Fibroblast of lung (primary cell): ENCODE measurements around the gene C17orf114.

Experiments used
- DNase-seq, 2 donors: peaks; one replicate each; pipeline versions ENCODE4 v3.0.0 to v3.0.0-alpha.2; 2010; ENCODE audit warnings: low read depth in 2 of 2
- H2AFZ ChIP-seq: 2 replicates; pipeline ENCODE4 v1.5.1; 2012; ENCODE audit warnings: low read length, control low read depth, inconsistent platforms
- H3K27ac ChIP-seq: 2 replicates; pipeline ENCODE4 v1.5.1; 2011; ENCODE audit warnings: low read length, control low read depth; ENCODE audit not compliant: insufficient read depth
- H3K27me3 ChIP-seq: 2 replicates; pipeline ENCODE4 v1.5.1; 2011; ENCODE audit warnings: mild to moderate bottlenecking, low read length; ENCODE audit not compliant: control insufficient read depth, insufficient read depth
- H3K36me3 ChIP-seq: 2 replicates; pipeline ENCODE4 v1.5.1; 2011; ENCODE audit warnings: low read length; ENCODE audit not compliant: control insufficient read depth, insufficient read depth
- H3K4me1 ChIP-seq: 2 replicates; pipeline ENCODE4 v1.5.1; 2011; ENCODE audit warnings: low read length; ENCODE audit not compliant: control insufficient read depth, insufficient read depth; ENCODE audit errors: extremely low read depth
- H3K4me2 ChIP-seq: 2 replicates; pipeline ENCODE4 v1.5.1; 2011; ENCODE audit warnings: low read length, control low read depth; ENCODE audit not compliant: insufficient read depth; ENCODE audit errors: extremely low read depth
- H3K4me3 ChIP-seq, 4 experiments: fragments of 200-600 bp in 1 of 4; sonication (generic) in 1 of 4; replicated peaks in 1 of 4; 2 replicates each; pipeline ENCODE4 v1.5.1; 2011 to 2016; ENCODE audit warnings: low read length in 4 of 4, low read depth in 3 of 4, mild to moderate bottlenecking in 3 of 4, control low read depth in 2 of 4, inconsistent platforms in 1 of 4, mixed read lengths in 1 of 4; ENCODE audit not compliant: insufficient read depth in 1 of 4; ENCODE audit errors: control extremely low read depth in 1 of 4
- H3K79me2 ChIP-seq: 2 replicates; pipeline ENCODE4 v1.5.1; 2012; ENCODE audit warnings: mild to moderate bottlenecking, low read length, inconsistent platforms; ENCODE audit not compliant: control insufficient read depth, insufficient read depth
- H3K9ac ChIP-seq: 2 replicates; pipeline ENCODE4 v1.5.1; 2011; ENCODE audit warnings: mild to moderate bottlenecking, low read length, control low read depth; ENCODE audit not compliant: insufficient read depth
- H3K9me3 ChIP-seq: 2 replicates; pipeline ENCODE4 v1.5.1; 2012; ENCODE audit warnings: low read depth, low read length; ENCODE audit not compliant: control insufficient read depth, insufficient read depth
- H4K20me1 ChIP-seq: 2 replicates; pipeline ENCODE4 v1.5.1; 2011; ENCODE audit warnings: low read length; ENCODE audit not compliant: control insufficient read depth, insufficient read depth; ENCODE audit errors: extremely low read depth
- EZH2 ChIP-seq: IDR thresholded peaks from 2 replicates; pipeline ENCODE4 v1.5.1; 2012; ENCODE audit warnings: low read length, control low read depth, mild to moderate bottlenecking; ENCODE audit errors: missing control alignments
- TF ChIP-seq, protein P1 (sequence below), 2 donors: IDR thresholded peaks in 1 of 2; conservative IDR thresholded peaks in 1 of 2; 1 replicate in 1 of 2; 2 replicates in 1 of 2; pipeline ENCODE4 v1.5.1; 2011 to 2012; ENCODE audit warnings: low read length in 2 of 2, control low read depth in 1 of 2, inconsistent platforms in 1 of 2, low read depth in 1 of 2, mild to moderate bottlenecking in 1 of 2

Gene C17orf114

GRCh38 chr17:4768298-4768697, 33.8 kb downstream of the C17orf114 start:
- Histone ChIP-seq H3K79me2 (no peaks in the 10 kb centered on the region), H3K9me3 (no peaks in the 10 kb centered on the region), H3K27ac (no peak overlapping the region), H3K4me1 (no peaks in the 10 kb centered on the region), H3K4me3 (no peak overlapping the region), H4K20me1 (no peaks in the 10 kb centered on the region), H3K9ac (no peak overlapping the region), H3K27me3 (peaks cover 6% of the 10 kb centered on the region), H3K36me3 (no peaks in the 10 kb centered on the region), H2AFZ (no peak overlapping the region), H3K4me2 (no peak overlapping the region)
- DNase-seq, result no peak
- TF ChIP-seq, protein P1, sequence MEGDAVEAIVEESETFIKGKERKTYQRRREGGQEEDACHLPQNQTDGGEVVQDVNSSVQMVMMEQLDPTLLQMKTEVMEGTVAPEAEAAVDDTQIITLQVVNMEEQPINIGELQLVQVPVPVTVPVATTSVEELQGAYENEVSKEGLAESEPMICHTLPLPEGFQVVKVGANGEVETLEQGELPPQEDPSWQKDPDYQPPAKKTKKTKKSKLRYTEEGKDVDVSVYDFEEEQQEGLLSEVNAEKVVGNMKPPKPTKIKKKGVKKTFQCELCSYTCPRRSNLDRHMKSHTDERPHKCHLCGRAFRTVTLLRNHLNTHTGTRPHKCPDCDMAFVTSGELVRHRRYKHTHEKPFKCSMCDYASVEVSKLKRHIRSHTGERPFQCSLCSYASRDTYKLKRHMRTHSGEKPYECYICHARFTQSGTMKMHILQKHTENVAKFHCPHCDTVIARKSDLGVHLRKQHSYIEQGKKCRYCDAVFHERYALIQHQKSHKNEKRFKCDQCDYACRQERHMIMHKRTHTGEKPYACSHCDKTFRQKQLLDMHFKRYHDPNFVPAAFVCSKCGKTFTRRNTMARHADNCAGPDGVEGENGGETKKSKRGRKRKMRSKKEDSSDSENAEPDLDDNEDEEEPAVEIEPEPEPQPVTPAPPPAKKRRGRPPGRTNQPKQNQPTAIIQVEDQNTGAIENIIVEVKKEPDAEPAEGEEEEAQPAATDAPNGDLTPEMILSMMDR (conservative IDR thresholded peaks at IDR 0.05 in 1 of 2, IDR thresholded peaks at IDR 0.05 in 1 of 2; ENCODE audit: low read depth in 1 of 2, low read length in 2 of 2), result no peak
- TF ChIP-seq EZH2, result no peak

GRCh38 chr17:4766723-4767122, 35.4 kb downstream of the C17orf114 start:
- Histone ChIP-seq H3K9me3 (no peaks in the 10 kb centered on the region), H3K4me2 (no peak overlapping the region), H3K9ac (no peak overlapping the region), H3K4me1 (no peaks in the 10 kb centered on the region), H3K27me3 (peaks cover 6% of the 10 kb centered on the region), H3K79me2 (no peaks in the 10 kb centered on the region), H3K36me3 (no peaks in the 10 kb centered on the region), H3K4me3 (no peak overlapping the region), H3K27ac (no peak overlapping the region), H2AFZ (no peak overlapping the region), H4K20me1 (no peaks in the 10 kb centered on the region)
- TF ChIP-seq, protein P1 (conservative IDR thresholded peaks at IDR 0.05 in 1 of 2, IDR thresholded peaks at IDR 0.05 in 1 of 2; ENCODE audit: low read depth in 1 of 2, low read length in 2 of 2), result no peak
- TF ChIP-seq EZH2, result no peak
- no peak for DNase-seq

GRCh38 chr17:4766201-4766600, 35.9 kb downstream of the C17orf114 start:
- no peak for DNase-seq
- H3K79me2 ChIP-seq, result no peaks in the 10 kb centered on the region
- no peaks in the 10 kb centered on the region for H3K36me3 ChIP-seq

More at GRCh38 chr17:4766201-4766600, 35.9 kb downstream of the C17orf114 start:
- Histone ChIP-seq H4K20me1 (no peaks in the 10 kb centered on the region), H3K4me3 (no peak overlapping the region), H2AFZ (no peak overlapping the region), H3K4me2 (no peak overlapping the region), H3K4me1 (no peaks in the 10 kb centered on the region), H3K9ac (no peak overlapping the region), H3K27ac (no peak overlapping the region), H3K9me3 (no peaks in the 10 kb centered on the region), H3K27me3 (peaks cover 6% of the 10 kb centered on the region)
- TF ChIP-seq, protein P1 (conservative IDR thresholded peaks at IDR 0.05 in 1 of 2, IDR thresholded peaks at IDR 0.05 in 1 of 2; ENCODE audit: low read depth in 1 of 2, low read length in 2 of 2), result no peak
- TF ChIP-seq EZH2, result no peak
